SU-DHL-6 (cell line): ENCODE results near the gene TSPO.
"Not testable (repeated sequence)": the region's sequence is repeated elsewhere in the genome, so short reads cannot be mapped to it uniquely, and the experiment has no call there.

ENCODE experiments used
- H2AFZ ChIP-seq: fragments of 200-600 bp; sonication (generic); 2 replicates; pipeline ENCODE4 v1.6.1; 2014; ENCODE audit warnings: low read depth, mild to moderate bottlenecking, moderate library complexity, mixed read lengths, antibody characterized with exemption, low read length; ENCODE audit not compliant: severe bottlenecking
- H3F3A ChIP-seq: fragments of 200-600 bp; shearing (Covaris generic); 2 replicates; pipeline ENCODE4 v1.6.0; 2016; ENCODE audit warnings: antibody characterized with exemption, mild to moderate bottlenecking; ENCODE audit not compliant: insufficient read depth
- H3K27ac ChIP-seq: fragments of 200-600 bp; sonication (generic); 2 replicates; pipeline ENCODE4 v1.5.1; 2016; ENCODE audit warnings: low read depth, mild to moderate bottlenecking, low read length, moderate library complexity, mixed read lengths
- H3K27me3 ChIP-seq: fragments of 200-600 bp; sonication (generic), shearing (Covaris generic); 2 replicates; pipeline ENCODE4 v1.6.0; 2014; ENCODE audit warnings: mild to moderate bottlenecking, low read length
- H3K36me3 ChIP-seq: fragments of 200-600 bp; sonication (generic); 2 replicates; pipeline ENCODE4 v1.6.1; 2014; ENCODE audit warnings: mild to moderate bottlenecking, low read length, mixed read lengths
- H3K4me2 ChIP-seq: fragments of 300-600, 200-600 bp; shearing (Covaris generic), sonication (generic); 2 replicates; pipeline ENCODE4 v1.6.0; 2014; ENCODE audit warnings: low read length, low read depth, mild to moderate bottlenecking; ENCODE audit not compliant: poor library complexity, severe bottlenecking
- H3K4me3 ChIP-seq: fragments of 200-600 bp; sonication (generic); 2 replicates; pipeline ENCODE4 v1.5.1; 2014; ENCODE audit warnings: antibody characterized with exemption, low read length, mild to moderate bottlenecking, mixed read lengths; ENCODE audit not compliant: insufficient read depth, poor library complexity, severe bottlenecking
- H3K79me2 ChIP-seq: fragments of 200-600 bp; sonication (generic); 2 replicates; pipeline ENCODE4 v1.6.1; 2014; ENCODE audit warnings: mild to moderate bottlenecking, low read length, moderate library complexity; ENCODE audit not compliant: insufficient read depth
- H3K9ac ChIP-seq: fragments of 200-600 bp; sonication (generic); 2 replicates; pipeline ENCODE4 v1.7.0; 2014; ENCODE audit warnings: mild to moderate bottlenecking, low read length
- H3K9me2 ChIP-seq: fragments of 200-600 bp; sonication (generic); replicated peaks from 2 replicates; pipeline ENCODE4 v1.6.1; 2014; ENCODE audit warnings: low read length; ENCODE audit not compliant: insufficient read depth
- H3K9me3 ChIP-seq: fragments of 200-600 bp; sonication (generic); 2 replicates; pipeline ENCODE4 v1.6.1; 2014; ENCODE audit warnings: low read length, mixed read lengths; ENCODE audit not compliant: insufficient read depth
- H4K20me1 ChIP-seq: fragments of 200-600 bp; sonication (generic); 2 replicates; pipeline ENCODE4 v1.6.1; 2014; ENCODE audit warnings: low read depth, mild to moderate bottlenecking, antibody characterized with exemption, low read length, moderate library complexity, mixed read lengths
- EZH2phosphoT487 ChIP-seq: fragments of 200-600 bp; sonication (generic), shearing (Covaris generic); conservative IDR thresholded peaks from 2 replicates; pipeline ENCODE4 v1.6.1; 2018; ENCODE audit warnings: mild to moderate bottlenecking, antibody characterized with exemption, low read length, moderate library complexity, mixed read lengths
- TF ChIP-seq, protein P1 (sequence below): fragments of 200-600 bp; sonication (generic); IDR thresholded peaks from one replicate; pipeline ENCODE4 v1.5.1; 2017; ENCODE audit warnings: antibody characterized with exemption, mild to moderate bottlenecking, low read length, moderate library complexity; ENCODE audit not compliant: insufficient read depth, poor library complexity, severe bottlenecking

The TSPO gene

DNA sequence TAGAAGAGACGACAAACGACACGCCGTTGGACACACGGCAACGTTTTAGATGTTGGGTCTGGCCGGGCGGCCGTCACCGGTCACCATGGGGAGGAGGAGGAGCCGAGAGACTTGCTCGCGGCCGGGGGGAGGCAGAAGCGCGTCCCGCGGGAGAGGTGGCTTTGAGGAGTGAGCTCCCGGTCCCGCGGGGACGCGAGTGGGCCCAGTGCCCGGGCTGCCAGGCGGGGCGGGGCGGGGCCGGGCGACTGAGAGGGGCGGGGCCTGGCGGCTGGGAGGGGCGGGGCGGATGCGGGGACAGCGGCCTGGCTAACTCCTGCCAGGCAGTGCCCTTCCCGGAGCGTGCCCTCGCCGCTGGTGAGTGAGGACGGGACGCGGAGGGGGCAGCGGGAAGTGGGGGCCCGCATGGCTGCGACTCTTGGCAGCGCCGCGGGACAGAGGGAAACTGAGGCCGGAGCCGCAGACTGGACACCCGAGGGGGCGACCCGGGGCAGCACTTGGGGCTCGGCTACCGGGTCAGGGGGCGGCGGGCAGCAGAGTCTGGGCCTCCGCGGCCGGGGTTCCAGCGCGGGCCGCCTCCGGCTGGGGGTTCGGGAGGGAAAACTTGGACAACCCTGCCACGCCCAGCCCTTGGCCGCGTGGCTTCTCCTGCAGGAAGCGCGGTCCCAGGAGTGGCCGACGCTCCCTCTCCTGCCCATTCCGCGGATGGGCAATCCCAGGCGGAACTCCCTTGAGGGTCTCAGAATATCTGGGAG, at the start of gene TSPO:
TSS of gene TSPO (plus strand) at position 309 of the 752 bp plus-strand sequence. CDS start 7,680 bp downstream, outside the sequence.
- peak within 1 kb of the TSS; percentile 24 for H3K4me2 ChIP-seq
- H2AFZ ChIP-seq = no peak within 1 kb of the TSS

DNA sequence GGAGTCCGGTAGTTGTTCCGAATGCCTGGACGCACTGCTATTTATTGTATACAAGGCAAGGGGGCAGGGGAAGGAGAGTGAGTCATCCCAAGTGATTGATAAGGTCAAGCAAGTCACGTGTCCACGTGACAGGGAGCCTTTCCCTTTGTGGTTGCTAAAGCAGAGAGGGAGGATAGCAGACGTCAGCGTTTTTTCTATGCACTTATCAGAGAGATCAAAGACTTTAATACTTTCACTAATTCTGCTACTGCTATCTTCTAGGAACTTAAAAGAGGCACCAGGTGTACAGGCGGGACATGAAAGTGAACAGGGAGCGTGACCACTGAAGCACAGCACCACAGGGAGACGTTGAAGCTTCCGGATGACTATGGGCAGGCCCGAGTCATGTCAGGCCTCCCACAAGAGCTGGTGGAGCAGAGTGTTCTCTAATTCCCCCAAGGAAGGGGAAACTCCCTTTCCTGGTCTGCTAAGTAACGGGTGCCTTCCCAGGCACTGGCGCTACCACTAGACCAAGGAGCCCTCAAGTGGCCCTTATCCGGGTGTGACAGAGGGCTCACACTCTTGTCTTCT, 47.2 kb upstream of the TSPO start:
- not testable (repeated sequence) for H3K9me3 ChIP-seq, H3K9me2 ChIP-seq, H3K27ac ChIP-seq, H3K36me3 ChIP-seq, H3K27me3 ChIP-seq, H2AFZ ChIP-seq, H3K4me2 ChIP-seq, H4K20me1 ChIP-seq, H3K4me3 ChIP-seq, H3F3A ChIP-seq, H3K79me2 ChIP-seq, H3K9ac ChIP-seq

More for the DNA sequence above, at the start of gene TSPO:
- Histone ChIP-seq H3K4me3 (no peak within 1 kb of the TSS), H3K27ac (no peak within 1 kb of the TSS), H3K9me2 (no peaks in the 10 kb centered on the region), H3K79me2 (no peaks in the 10 kb centered on the region), H3F3A (no peaks in the 10 kb centered on the region; the same call in 1 of the 2 replicates), H3K9ac (no peak within 1 kb of the TSS), H3K9me3 (no peaks in the 10 kb centered on the region), H3K36me3 (no peaks in the 10 kb centered on the region), H4K20me1 (no peaks in the 10 kb centered on the region), H3K27me3 (0 out of 2 replicates have a peak, but pooled peaks cover 3% of the 10 kb centered on the region)
- 0 out of 2 replicates have a peak, but pooled peaks have one; percentile 79 for TF ChIP-seq EZH2phosphoT487
- TF ChIP-seq, protein P1, sequence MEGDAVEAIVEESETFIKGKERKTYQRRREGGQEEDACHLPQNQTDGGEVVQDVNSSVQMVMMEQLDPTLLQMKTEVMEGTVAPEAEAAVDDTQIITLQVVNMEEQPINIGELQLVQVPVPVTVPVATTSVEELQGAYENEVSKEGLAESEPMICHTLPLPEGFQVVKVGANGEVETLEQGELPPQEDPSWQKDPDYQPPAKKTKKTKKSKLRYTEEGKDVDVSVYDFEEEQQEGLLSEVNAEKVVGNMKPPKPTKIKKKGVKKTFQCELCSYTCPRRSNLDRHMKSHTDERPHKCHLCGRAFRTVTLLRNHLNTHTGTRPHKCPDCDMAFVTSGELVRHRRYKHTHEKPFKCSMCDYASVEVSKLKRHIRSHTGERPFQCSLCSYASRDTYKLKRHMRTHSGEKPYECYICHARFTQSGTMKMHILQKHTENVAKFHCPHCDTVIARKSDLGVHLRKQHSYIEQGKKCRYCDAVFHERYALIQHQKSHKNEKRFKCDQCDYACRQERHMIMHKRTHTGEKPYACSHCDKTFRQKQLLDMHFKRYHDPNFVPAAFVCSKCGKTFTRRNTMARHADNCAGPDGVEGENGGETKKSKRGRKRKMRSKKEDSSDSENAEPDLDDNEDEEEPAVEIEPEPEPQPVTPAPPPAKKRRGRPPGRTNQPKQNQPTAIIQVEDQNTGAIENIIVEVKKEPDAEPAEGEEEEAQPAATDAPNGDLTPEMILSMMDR = no peak

DNA sequence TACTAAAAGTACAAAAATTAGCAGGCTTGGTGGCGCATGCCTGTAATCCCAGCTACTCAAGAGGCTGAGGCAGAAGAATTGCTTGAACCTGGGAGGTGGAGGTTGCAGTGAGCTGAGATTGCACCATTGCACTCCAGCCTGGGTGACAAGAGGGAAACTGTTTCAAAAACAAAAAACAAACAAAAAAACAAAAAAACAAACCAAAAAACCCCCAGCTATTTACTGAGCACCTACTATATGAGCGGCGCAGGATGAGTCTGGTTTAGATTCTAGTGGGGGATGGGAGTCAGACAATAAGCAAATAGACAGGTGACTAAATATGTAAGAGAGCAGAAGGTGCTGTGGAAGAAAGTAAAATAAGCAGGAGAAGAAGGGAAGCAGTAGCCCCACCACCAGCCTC, 46.4 kb upstream of the TSPO start:
- H3K9me2 ChIP-seq, H3K4me2 ChIP-seq, H3K27ac ChIP-seq: not testable (repeated sequence)

DNA sequence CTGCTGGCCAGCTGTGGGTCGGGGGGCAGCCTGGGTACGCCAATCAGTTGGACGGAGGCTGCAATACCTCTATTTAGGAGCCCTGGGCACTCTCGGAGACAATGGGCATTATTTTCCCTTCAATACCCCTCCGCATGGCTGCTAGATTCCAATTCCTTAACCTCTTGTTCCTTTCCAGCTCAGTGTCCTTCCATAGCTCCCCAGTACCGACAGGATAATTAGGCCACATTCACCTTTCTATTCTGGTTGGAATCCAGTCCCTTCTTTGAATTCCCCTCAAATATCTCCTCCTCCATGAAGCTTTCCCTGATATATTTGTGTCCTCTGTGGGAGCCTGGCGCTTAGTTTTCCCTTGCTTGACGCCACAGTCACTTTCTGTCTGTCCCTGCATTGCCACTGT, 45.1 kb upstream of the TSPO start:
- Histone ChIP-seq H3K4me3 (no peak overlapping the region), H4K20me1 (no peaks in the 10 kb centered on the region), H3K9ac (no peak overlapping the region), H3K27ac (no peak overlapping the region), H3K4me2 (no peak overlapping the region), H3K27me3 (no peaks in the 10 kb centered on the region), H3K9me2 (no peaks in the 10 kb centered on the region), H3K36me3 (no peaks in the 10 kb centered on the region), H3K79me2 (no peaks in the 10 kb centered on the region), H2AFZ (no peak overlapping the region), H3K9me3 (no peaks in the 10 kb centered on the region), H3F3A (0 out of 2 replicates have a peak, but pooled peaks cover under 1% of the 10 kb centered on the region)
- no peak for TF ChIP-seq EZH2phosphoT487
- TF ChIP-seq, protein P1 = no peak

More for the DNA sequence above, 46.4 kb upstream of the TSPO start:
- not testable (repeated sequence) for H3K9me3 ChIP-seq, H3F3A ChIP-seq, H3K9ac ChIP-seq, H3K79me2 ChIP-seq, H3K4me3 ChIP-seq, H3K27me3 ChIP-seq, H4K20me1 ChIP-seq, H3K36me3 ChIP-seq, H2AFZ ChIP-seq
